ENCODE results near the gene COG8. TPM values are rescaled to one million over a fixed set of nuclear protein-coding genes. Genes with fewer than 3 reads are reported as not detected.

COG8 gene
- total RNA-seq, 4 donors from 2014 or later: 29.5 to 52.0 (median 48.3) TPM

DNA sequence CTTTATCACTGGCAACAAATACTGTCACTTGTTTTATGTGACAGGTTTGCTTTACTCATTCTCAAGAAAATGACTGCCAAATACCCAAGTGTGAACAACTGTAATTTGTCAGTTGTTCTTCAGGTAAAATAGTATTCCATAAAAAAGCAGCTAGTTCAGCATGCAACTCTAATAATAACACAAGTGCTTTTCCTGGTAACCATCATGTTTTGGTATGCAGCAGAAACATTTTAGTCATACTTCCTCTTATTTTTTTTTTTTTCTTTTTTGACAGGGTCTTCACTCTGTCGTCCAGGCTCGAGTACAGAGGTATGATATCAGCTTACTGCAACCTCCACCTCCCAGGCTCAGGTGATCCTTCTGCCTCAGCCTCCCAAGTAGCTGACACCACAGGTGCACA lies 41.9 kb upstream of the COG8 start:
- intact Hi-C loops (cut with DNase I; ENCODE audit: low total_unique reads) (no loop called here), in situ Hi-C loops (cut with MboI; ENCODE audit: low pct_ligation_motif_present in 1 of 4, low pct_unique_long_range_greater_than_20kb in 1 of 4, low sequenced_read_pairs in 3 of 4) (loop anchor here in 1 of 4 donors (25.0 kb wide), 1 partner anchor 331 kb away; no protein-coding TSS in a partner anchor)
- DNase-seq: no peak
- Histone ChIP-seq H3K27ac (no peak overlapping the region), H3K27me3 (no peaks in the 10 kb centered on the region), H3K36me3 (peaks cover 0 to 54% (median 21%) of the 10 kb centered on the region in 4 donors), H3K9me3 (no peaks in the 10 kb centered on the region), H3K4me1 (peaks cover 9 to 22% (median 13%) of the 10 kb centered on the region in 4 donors), H3K4me3 (no peak overlapping the region)
- TF ChIP-seq POLR2AphosphoS5 (IDR thresholded peaks at IDR 0.05): no peak
- no peak for TF ChIP-seq POLR2A (IDR thresholded peaks at IDR 0.05)
- TF ChIP-seq EP300 (IDR thresholded peaks at IDR 0.05; ENCODE audit: low read depth): no peak
- TF ChIP-seq CTCF (IDR thresholded peaks at IDR 0.05): no peak
- 64 to 86% methylated on average over 2 of the region's 2 CpGs for whole genome bisulfite sequencing, 2 donors (ENCODE audit: low coverage in 1 of 2)

DNA sequence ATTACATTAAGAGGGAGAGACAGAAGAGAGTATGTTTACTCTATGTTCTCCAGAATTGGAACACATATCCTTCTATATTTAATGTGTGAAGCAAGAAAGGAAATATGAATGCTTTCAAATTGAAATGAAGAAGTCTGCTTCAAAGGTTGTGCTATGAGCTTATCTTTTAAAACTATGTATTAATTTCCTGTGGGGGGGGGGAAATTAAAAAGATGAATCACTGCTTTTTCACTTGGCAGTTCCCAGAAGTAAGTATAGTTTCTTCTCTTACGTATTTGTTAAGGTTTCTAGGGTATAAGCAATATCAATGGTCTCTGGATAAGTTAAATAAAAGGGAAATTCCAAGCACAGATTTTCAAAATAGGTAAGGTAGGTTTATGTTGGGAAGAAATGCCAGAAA lies 39.4 kb upstream of the COG8 start:
- no peak overlapping the region for H3K4me3 ChIP-seq
- intact Hi-C loops (cut with DNase I; ENCODE audit: low total_unique reads): no loop called here
- H3K4me1 ChIP-seq: peaks cover 0 to 14% (median 1%) of the 10 kb centered on the region in 4 donors
- in situ Hi-C loops (cut with MboI; ENCODE audit: low pct_ligation_motif_present in 1 of 4, low pct_unique_long_range_greater_than_20kb in 1 of 4, low sequenced_read_pairs in 3 of 4): loop anchor here in 1 of 4 donors (25.0 kb wide), 1 partner anchor 334 kb away; no protein-coding TSS in a partner anchor
- no peaks in the 10 kb centered on the region for H3K27me3 ChIP-seq
- peaks cover 0 to 60% (median 21%) of the 10 kb centered on the region in 4 donors for H3K36me3 ChIP-seq
- H3K27ac ChIP-seq: no peak overlapping the region
- TF ChIP-seq EP300 (IDR thresholded peaks at IDR 0.05; ENCODE audit: low read depth): no peak
- no peak for TF ChIP-seq POLR2A (IDR thresholded peaks at IDR 0.05)
- TF ChIP-seq CTCF (IDR thresholded peaks at IDR 0.05): no peak
- no peak for TF ChIP-seq POLR2AphosphoS5 (IDR thresholded peaks at IDR 0.05)
- H3K9me3 ChIP-seq: no peaks in the 10 kb centered on the region
- WGBS, 2 donors (ENCODE audit: low coverage in 1 of 2): 73 to 100% methylated on average over 1 of the region's 1 CpG
- no peak for DNase-seq

- Histone ChIP-seq H3K4me3 (no peak overlapping the region), H3K27me3 (no peaks in the 10 kb centered on the region), H3K9me3 (no peaks in the 10 kb centered on the region), H3K27ac (no peak overlapping the region), H3K4me1 (peaks cover 0 to 18% (median 4%) of the 10 kb centered on the region in 4 donors), H3K36me3 (peaks cover 0 to 53% (median 20%) of the 10 kb centered on the region in 4 donors)
- DNase-seq: no peak
- TF ChIP-seq CTCF (IDR thresholded peaks at IDR 0.05) (no peak), EP300 (IDR thresholded peaks at IDR 0.05; ENCODE audit: low read depth) (no peak), POLR2A (IDR thresholded peaks at IDR 0.05) (no peak), POLR2AphosphoS5 (IDR thresholded peaks at IDR 0.05) (no peak)
- intact Hi-C loops (cut with DNase I; ENCODE audit: low total_unique reads) (no loop called here), in situ Hi-C loops (cut with MboI; ENCODE audit: low pct_ligation_motif_present in 1 of 4, low pct_unique_long_range_greater_than_20kb in 1 of 4, low sequenced_read_pairs in 3 of 4) (loop anchor here in 1 of 4 donors (25.0 kb wide), 1 partner anchor 334 kb away; no protein-coding TSS in a partner anchor)
- WGBS, 2 donors (ENCODE audit: low coverage in 1 of 2): 92% methylated on average over 1 of the region's 1 CpG; no CpG with 5 or more reads in 1 of the 2 donors
Observed at GRCh38 chr16:69378036-69378435, 38.7 kb upstream of the COG8 start.

DNA sequence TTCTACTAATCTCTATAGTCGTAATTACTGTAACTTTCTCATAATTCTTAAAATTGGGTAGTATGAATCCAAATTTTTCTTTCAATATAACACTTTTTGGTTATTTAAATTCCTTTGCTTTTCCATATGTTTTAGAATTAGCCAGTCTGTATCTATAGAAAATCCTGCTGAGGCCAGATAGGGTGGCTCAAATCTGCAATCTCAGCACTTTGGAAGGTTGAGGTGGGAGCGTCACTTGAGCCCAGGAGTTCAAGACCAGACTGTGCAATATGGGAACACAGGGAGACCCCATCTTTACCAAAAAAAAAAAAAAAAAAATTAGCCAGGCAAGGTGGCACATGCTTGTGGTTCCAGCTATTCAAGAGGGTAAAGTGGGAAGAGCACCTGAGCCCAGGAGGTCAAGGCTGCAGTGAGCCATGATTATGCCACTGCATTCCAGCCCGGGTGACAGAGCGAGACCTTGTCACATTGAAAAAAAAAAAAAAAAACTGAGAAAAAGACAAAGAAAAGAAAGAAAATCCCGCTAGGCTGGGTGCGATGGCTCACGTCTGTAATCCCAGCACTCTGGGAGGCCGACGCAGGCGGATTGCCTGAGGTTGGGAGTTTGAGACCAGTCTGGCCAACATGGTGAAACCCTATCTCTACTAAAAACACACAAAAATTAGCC lies 37.2 kb upstream of the COG8 start:
- 95 to 97% methylated on average over 9 to 10 of the region's 10 CpGs for WGBS, 2 donors (ENCODE audit: low coverage in 1 of 2)
- in situ Hi-C loops (cut with MboI; ENCODE audit: low pct_ligation_motif_present in 1 of 4, low pct_unique_long_range_greater_than_20kb in 1 of 4, low sequenced_read_pairs in 3 of 4): loop anchor here in 1 of 4 donors (25.0 kb wide), 1 partner anchor 336 kb away; no protein-coding TSS in a partner anchor
- Histone ChIP-seq H3K4me3 (no peak overlapping the region), H3K27ac (no peak overlapping the region), H3K9me3 (no peaks in the 10 kb centered on the region), H3K27me3 (no peaks in the 10 kb centered on the region), H3K36me3 (peaks cover 0 to 49% (median 17%) of the 10 kb centered on the region in 4 donors), H3K4me1 (peaks cover 0 to 28% (median 7%) of the 10 kb centered on the region in 4 donors)
- DNase-seq: no peak
- intact Hi-C loops (cut with DNase I; ENCODE audit: low total_unique reads): no loop called here
- TF ChIP-seq POLR2A (IDR thresholded peaks at IDR 0.05) (no peak), EP300 (IDR thresholded peaks at IDR 0.05; ENCODE audit: low read depth) (no peak), CTCF (IDR thresholded peaks at IDR 0.05) (no peak), POLR2AphosphoS5 (IDR thresholded peaks at IDR 0.05) (no peak)

Measured in transverse colon (tissue), 4 donors.